KBM-7 (cell line): ENCODE measurements around the gene ZBTB48.
A peak's percentile ranks its signal among the peaks of the same experiment; 100 is the strongest.
"Not testable (repeated sequence)": the region's sequence is repeated elsewhere in the genome, so short reads cannot be mapped to it uniquely, and the experiment has no call there.

Experiments used
- DNase-seq: peaks from one replicate; pipeline ENCODE4 v3.0.0-alpha.2; 2015
- in situ Hi-C: fragments of 300-500 bp; cut with MboI; formaldehyde crosslinking; loops from 2 replicates; pipeline ENCODE4 v1.14.3; 2020; ENCODE audit warnings: low sequenced_read_pairs, low pct_unique_long_range_greater_than_20kb, mixed read lengths

The ZBTB48 gene

DNA sequence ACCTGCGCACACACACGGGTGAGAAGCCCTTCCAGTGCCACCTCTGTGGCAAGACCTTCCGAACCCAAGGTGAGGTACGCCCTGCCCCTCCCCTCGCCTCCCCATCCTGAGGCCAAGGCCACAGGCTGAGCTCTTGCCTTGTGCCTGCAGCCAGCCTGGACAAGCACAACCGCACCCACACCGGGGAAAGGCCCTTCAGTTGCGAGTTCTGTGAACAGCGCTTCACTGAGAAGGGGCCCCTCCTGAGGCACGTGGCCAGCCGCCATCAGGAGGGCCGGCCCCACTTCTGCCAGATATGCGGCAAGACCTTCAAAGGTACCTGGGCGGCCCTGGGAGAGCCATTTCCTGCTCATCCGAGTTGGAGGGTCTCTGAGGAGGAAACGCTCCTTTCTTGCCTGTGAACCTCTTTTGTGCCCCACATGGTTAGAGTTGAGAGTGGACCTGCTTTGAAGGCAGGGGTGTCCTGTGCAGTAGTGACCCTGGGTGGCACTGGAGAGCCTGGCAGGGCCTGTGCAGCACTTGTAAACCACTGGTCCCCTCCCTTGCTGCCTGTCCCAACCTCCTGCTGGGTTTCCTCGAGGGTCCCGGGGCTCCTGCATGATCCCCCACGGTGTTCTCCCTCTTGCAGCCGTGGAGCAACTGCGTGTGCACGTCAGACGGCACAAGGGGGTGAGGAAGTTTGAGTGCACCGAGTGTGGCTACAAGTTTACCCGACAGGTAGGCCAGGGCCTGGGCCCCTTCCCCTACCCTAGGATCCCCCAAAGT lies 8.5 kb downstream of the ZBTB48 start:
- in situ Hi-C loops: no loop called here
- DNase-seq: no peak

- peak; percentile 41 for DNase-seq
- in situ Hi-C loops: no loop called here
These were observed 9.2 kb downstream of the ZBTB48 start for GRCh38 chr1:6588893-6589520.

DNA sequence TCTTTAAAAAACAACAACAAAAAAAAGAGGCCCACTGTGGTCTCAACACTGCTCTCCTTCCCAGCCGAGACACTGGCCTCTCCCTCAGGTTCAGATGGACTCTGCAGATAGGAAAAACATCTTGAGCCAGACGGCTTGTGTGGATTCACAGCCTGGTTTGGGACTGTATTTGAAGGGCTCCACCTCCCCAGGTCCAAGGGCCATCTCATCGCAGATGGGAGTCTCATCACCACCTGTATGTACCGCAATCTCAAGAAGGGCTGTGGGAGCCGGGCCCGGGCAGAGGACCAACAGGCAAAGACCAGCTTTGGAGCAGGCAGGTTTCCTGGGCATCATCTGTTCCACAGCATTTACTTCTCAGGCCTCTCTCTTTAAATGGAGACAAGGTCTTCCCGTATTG lies 10.3 kb downstream of the ZBTB48 start:
- in situ Hi-C loops: no loop called here
- no peak for DNase-seq

GRCh38 chr1:6591222-6591621 lies 11.4 kb downstream of the ZBTB48 start:
- DNase-seq: peak; percentile 45
- in situ Hi-C loops: no loop called here

DNA sequence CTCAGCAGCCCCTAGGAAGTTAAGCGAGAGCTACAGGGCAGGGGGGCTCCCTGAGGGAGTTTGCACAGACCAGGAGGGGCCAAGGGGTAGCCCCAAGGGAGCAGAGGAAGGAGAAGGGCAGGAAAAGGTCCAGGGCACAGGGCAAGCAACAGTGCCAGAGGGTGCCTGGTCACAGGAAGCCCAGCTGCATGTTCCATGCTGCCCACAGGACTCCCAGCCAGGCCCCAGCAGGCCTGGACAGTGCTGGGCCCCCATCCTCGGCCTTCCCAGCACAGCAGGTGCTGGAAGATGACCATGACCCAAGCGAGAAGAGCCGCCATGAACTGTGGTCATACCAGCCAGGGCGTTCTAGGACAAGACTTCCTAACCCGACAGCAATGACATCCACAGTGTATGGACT lies 11.8 kb downstream of the ZBTB48 start:
- in situ Hi-C loops: no loop called here
- no peak for DNase-seq

GRCh38 chr1:6592441-6592840 lies 12.6 kb downstream of the ZBTB48 start:
- no peak for DNase-seq
- in situ Hi-C loops: no loop called here

GRCh38 chr1:6592865-6593593 lies 13.2 kb downstream of the ZBTB48 start:
- DNase-seq: no peak
- in situ Hi-C loops: no loop called here

DNA sequence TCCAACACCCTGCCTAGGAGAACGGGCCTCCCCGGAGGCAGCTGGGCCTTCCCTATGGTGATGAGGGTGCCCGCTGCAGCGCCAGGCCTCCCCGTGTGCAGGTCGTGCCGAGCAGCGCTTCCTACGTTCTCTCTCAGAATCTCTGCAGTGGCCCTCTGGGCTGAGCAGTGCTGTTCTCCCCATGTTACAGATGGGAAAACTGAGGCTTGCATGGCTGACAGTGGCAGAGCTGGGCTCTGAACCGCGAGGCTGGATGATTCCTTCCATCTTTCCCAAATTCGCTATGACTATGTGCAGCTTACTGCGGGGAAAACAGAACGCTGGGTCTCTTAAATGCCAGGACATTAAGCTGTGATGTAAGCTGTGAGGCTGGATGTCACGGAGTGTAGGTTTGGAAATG lies 14.0 kb downstream of the ZBTB48 start:
- in situ Hi-C loops: no loop called here
- no peak for DNase-seq

- in situ Hi-C loops: no loop called here
- no peak for DNase-seq
These were observed 15.4 kb downstream of the ZBTB48 start for GRCh38 chr1:6594977-6595740.

GRCh38 chr1:6596351-6596750 lies 16.6 kb downstream of the ZBTB48 start:
- in situ Hi-C loops: no loop called here
- DNase-seq: no peak

DNA sequence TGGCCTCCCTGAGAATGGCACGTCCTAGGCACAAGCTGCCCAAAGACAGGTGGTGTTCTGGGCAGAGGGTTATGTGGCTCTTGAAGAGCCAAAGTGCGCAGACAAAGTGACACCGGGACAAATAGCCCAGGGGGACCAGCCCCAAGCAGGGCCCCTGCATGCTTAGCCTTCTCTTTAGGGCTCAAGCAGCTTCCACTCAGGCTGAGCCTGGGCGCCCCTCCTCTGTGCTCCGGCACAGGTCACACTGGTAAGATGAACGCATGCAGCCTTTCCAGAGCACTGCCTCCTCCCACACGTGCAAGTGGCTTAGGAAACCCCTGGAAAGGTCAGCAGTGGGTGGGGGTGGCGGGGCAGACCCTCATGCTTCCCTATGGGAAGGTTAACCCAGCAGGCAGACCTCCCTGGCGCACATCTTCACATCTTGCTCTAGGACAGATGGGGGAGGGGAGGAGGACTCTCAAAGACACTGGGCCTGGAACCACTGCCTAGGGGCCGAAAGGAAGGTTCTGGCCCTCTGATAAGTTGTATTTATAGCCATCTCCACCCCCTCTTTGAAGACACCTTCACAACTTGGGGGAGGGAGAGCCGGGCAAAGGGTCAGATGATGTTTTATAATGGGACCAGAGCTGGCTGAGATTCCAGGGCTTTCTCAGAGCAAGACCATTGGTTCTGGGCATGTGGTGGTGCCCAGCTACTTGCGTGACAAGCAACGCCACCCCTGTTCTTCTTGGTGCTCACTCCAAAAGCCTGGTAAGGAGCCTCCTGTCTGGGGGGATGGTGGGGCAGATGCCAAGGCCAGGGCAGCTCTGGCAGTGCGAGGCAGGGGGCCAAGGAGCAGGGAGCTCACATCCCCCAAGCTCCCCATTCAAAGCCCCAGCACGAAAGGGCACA lies 17.3 kb downstream of the ZBTB48 start:
- DNase-seq: no peak
- in situ Hi-C loops: no loop called here

DNA sequence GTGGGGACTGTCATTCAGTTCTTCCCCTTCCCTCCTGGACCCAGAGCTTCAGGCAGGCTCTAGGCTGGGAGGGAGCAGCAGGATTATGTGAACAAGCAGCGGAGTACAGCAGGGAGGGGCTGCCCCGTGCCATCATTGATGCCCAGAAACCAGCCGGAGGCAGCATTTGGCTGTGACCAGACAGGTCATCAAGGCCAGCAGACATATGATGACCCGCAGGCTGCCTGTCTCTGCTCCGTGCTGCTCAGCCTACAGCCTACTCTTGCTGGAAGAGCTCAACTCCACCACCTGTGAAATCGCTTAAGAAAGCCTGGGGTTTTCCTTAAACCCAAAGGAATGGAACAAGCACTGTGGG lies 18.0 kb downstream of the ZBTB48 start:
- in situ Hi-C loops: no loop called here
- DNase-seq: no peak

DNA sequence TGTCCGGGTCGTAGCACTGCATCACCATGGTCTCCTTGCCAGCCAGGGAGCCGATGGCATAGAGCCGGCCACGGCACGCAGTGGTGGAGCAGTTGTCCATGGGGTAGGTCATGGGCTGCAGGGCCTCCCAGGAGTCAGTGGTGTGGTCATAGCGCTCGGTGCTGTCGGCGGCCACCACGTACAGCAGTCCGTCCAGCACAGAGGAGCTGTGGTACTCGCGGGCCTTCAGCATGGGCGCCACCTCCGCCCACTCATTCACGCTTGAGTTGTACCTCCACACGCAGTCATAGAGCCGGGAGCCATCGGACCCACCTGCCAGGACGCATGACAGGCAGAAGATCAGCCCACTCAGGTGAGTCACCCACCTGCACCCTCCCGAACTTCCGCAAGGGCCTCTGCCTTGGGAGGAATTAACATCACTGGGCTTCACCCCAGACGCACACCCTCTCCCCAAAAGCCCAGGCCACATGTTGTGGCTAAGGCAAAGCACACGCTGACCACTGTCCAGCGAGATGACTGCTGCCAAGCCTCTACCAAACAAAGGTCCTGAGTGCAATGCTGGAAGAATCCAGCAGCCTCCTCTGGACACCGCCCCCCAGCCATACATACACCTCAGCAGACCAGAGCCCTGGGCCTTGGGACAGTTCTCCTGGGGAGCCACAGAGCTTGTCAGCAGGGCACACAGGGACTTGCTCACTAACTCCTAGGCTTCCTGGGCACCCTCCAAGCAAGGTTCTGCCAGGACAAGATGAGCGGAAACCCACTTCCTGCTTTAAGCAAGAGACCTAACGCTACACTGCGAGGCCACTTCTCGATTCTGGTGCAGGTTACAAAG lies 19.6 kb downstream of the ZBTB48 start:
- peak; percentile 59 for DNase-seq
- in situ Hi-C loops: no loop called here

DNA sequence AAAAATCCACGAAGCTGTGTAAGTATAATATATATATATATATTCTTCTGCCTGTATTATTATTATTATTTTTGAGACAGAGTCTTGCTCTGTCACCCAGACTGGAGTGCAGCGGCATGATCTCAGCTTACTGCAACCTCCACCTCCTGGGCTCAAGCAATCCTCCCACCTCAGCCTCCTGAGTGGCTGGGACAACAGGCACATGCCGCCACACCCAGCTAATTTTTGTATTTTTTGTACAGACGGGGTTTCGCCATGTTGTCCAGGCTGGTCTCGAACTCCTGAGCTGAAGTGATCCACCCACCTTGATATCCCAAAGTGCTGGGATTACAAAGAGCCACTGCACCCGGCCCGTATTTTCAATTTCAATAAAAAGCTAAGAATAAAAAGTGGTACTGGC lies 20.2 kb downstream of the ZBTB48 start:
- DNase-seq, in situ Hi-C loops: not testable (repeated sequence)

DNA sequence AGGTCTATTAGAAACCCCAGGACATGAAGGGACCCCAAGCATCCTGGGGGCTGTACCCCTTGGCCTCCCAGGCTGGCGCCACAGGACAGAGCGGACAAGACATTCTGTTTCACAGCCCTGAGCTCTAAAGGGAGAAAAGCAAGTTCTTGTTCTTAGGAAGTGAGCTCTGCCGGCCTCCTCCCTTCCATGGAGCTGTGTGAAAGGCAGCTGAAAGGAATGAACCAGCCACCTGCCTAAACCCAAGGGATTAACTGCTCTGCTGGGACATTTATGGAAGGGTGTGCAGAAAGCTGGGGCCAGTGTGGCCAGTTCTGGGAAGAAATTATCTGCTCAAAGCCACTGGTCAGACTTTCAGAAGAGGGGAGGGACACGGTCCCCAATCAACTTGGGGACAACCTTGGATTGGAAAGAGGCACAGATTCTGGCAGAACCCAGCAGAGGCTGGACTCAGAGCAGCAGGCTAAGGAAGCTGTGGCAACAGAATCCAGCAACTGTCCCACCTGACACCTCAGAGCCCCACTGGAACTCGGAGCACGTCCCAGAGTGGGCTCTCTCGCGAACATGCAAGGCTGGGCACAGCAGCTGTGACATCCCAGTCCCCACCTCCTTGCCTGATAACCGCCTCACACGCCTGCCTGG lies 20.7 kb downstream of the ZBTB48 start:
- DNase-seq: no peak
- in situ Hi-C loops: no loop called here

DNA sequence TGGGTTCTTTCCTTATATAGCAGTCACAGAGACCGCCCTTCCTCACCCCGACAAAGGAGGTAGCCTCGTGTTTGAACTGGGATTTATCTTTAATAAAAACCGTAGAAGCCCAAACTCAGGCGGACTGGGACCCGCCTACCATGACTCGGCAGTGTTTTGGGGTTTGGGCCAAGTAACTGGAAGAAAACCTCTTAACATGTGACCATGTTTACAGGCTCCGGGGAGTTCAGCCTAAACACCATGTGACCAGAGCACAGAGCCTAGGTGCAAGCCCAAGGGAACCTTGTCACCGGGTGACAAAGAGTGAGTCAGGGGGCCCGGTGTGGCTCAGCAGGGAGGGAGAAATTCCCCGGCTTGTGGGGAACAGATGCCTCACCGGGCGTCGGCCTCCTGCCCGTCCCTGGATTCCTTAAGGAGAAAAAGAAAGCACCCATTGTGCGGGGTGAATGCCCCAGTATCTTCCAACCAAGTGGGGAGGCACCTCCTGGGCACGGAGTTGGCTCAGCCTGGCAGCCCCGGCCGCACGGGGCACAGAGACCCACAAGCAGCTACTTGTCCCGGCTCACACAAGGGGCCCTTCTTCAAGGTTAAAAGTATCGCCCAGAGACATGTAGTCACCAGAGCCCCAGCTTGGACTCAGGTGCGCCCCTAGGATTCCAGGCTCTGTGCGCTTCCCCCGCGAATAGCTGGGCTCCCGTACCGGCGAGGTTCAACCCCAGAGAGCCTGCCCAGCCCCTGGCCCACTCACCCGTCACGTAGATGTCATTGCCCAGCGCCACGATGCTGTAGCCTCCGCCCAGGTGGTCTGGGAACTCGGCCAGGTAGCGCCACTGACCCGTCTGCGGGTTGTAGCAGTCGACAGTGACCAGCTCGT lies 21.5 kb downstream of the ZBTB48 start:
- in situ Hi-C loops: no loop called here
- peak; percentile 70 for DNase-seq
